ENCODE measurements around the gene PCDHB9. TPM values are rescaled to one million over a fixed set of nuclear protein-coding genes. Genes with fewer than 3 reads are reported as not detected.
"Not testable (repeated sequence)": the region's sequence is repeated elsewhere in the genome, so short reads cannot be mapped to it uniquely, and the experiment has no call there.

The PCDHB9 gene
- total RNA-seq, 1 experiment from 2014 or later, result not detected

DNA sequence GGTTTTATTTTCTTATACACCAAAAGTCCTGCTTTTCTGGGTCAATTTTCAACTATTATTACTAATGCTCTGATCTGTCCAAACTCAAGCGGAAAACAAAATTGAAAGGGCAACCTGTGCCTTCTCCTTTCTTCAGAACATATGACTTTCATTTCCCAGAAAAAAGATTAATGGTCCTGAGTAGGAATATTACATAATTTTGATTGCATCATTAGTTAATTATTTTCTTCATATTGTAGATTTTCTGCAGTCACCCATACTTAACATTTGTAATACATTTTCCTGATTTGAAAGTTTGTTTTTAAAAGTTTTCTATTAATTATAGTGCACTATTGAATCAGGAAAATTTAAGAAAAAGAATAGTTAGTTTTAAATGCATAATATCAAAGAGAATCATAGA, 11.0 kb upstream of the PCDHB9 start:
- ChIA-PET CTCF (no interaction called here), POLR2A (ENCODE audit: unreplicated experiment) (no interaction called here)
- H3K79me2 ChIP-seq (ENCODE audit: low read depth), result no peaks in the 10 kb centered on the region
- no peaks in the 10 kb centered on the region for H3K27me3 ChIP-seq (ENCODE audit: insufficient read depth, low read depth)
- TF ChIP-seq, protein P1, sequence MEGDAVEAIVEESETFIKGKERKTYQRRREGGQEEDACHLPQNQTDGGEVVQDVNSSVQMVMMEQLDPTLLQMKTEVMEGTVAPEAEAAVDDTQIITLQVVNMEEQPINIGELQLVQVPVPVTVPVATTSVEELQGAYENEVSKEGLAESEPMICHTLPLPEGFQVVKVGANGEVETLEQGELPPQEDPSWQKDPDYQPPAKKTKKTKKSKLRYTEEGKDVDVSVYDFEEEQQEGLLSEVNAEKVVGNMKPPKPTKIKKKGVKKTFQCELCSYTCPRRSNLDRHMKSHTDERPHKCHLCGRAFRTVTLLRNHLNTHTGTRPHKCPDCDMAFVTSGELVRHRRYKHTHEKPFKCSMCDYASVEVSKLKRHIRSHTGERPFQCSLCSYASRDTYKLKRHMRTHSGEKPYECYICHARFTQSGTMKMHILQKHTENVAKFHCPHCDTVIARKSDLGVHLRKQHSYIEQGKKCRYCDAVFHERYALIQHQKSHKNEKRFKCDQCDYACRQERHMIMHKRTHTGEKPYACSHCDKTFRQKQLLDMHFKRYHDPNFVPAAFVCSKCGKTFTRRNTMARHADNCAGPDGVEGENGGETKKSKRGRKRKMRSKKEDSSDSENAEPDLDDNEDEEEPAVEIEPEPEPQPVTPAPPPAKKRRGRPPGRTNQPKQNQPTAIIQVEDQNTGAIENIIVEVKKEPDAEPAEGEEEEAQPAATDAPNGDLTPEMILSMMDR (conservative IDR thresholded peaks at IDR 0.05), result no peak
- TF ChIP-seq EZH2 (IDR thresholded peaks at IDR 0.05; ENCODE audit: low read depth), result no peak
- H3K27ac ChIP-seq, result no peak overlapping the region
- DNase-seq, result no peak
- H3K4me2 ChIP-seq, result no peak overlapping the region
- BruUV-seq (replicated peaks), result no TSS peak
- H2AFZ ChIP-seq, result no peak overlapping the region
- no peaks in the 10 kb centered on the region for H4K20me1 ChIP-seq (ENCODE audit: insufficient read depth)
- no peaks in the 10 kb centered on the region for H3K36me3 ChIP-seq (ENCODE audit: low read depth)
- H3K4me3 ChIP-seq, result no peak overlapping the region
- peaks cover 4% of the 10 kb centered on the region; the same call in 1 of the 2 replicates for H3K9me3 ChIP-seq (ENCODE audit: insufficient read depth, low read depth)
- no peaks in the 10 kb centered on the region for H3F3A ChIP-seq (ENCODE audit: insufficient read depth, low read depth)
- no peaks in the 10 kb centered on the region for H3K9me2 ChIP-seq (ENCODE audit: insufficient read depth)
- intact Hi-C loops (cut with micrococcal nuclease; ENCODE audit: unreplicated experiment), result no loop called here
- H3K4me1 ChIP-seq (replicated peaks; ENCODE audit: insufficient read depth), result no peaks in the 10 kb centered on the region

DNA sequence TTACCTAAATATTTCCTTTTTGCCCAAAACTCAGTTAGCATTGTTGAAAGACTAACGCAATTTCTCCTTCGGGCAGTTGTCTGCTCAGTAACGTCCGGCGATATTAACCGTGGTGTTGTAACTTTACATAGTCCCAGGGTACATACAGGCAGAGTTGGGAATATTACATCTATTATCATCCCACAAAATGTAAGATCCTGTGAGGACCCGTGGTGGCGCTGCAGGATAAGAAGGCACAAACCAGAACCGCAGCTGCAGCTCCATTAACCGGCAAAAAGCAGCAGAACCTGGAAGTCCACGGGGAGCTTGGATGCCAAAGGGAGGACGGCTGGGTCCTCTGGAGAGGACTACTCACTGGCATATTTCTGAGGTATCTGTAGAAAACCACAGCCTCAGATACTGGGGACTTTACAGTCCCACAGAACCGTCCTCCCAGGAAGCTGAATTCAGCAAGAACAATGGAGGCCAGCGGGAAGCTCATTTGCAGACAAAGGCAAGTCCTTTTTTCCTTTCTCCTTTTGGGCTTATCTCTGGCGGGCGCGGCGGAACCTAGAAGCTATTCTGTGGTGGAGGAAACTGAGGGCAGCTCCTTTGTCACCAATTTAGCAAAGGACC, 9.3 kb upstream of the PCDHB9 start, which contains the start of gene PCDHB8:
Gene PCDHB8 (plus strand): TSS at position 214 of the 615 bp plus-strand sequence. CDS start 245 bp downstream, at position 459.
- H3K4me2 ChIP-seq; H2AFZ ChIP-seq; H3K4me1 ChIP-seq (replicated peaks; ENCODE audit: insufficient read depth); H3K9me3 ChIP-seq (ENCODE audit: insufficient read depth, low read depth); H3K27ac ChIP-seq; H3F3A ChIP-seq (ENCODE audit: insufficient read depth, low read depth); BruUV-seq (replicated peaks); H4K20me1 ChIP-seq (ENCODE audit: insufficient read depth); CTCF ChIA-PET; H3K4me3 ChIP-seq; H3K36me3 ChIP-seq (ENCODE audit: low read depth); DNase-seq; H3K27me3 ChIP-seq (ENCODE audit: insufficient read depth, low read depth); intact Hi-C loops (cut with micrococcal nuclease; ENCODE audit: unreplicated experiment); H3K79me2 ChIP-seq (ENCODE audit: low read depth); H3K9me2 ChIP-seq (ENCODE audit: insufficient read depth): not testable (repeated sequence)
- POLR2A ChIA-PET (ENCODE audit: unreplicated experiment), result interaction anchor here (0.7 kb wide), 1 partner anchor 22 kb away, joined by 4 read pairs; no protein-coding TSS in a partner anchor

DNA sequence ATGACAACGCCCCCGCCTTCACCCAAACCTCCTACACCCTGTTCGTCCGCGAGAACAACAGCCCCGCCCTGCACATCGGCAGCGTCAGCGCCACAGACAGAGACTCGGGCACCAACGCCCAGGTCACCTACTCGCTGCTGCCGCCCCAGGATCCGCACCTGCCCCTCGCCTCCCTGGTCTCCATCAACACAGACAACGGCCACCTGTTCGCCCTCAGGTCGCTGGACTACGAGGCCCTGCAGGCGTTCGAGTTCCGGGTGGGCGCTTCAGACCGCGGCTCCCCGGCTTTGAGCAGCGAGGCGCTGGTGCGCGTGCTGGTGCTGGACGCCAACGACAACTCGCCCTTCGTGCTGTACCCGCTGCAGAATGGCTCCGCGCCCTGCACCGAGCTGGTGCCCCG, 7.6 kb upstream of the PCDHB9 start:
- POLR2A ChIA-PET (ENCODE audit: unreplicated experiment), result interaction anchor here (0.6 kb wide), 1 partner anchor 72 kb away, joined by 10 read pairs; no protein-coding TSS in a partner anchor
- H3K9me3 ChIP-seq (ENCODE audit: insufficient read depth, low read depth); DNase-seq; H3K4me2 ChIP-seq; BruUV-seq (replicated peaks); H3K79me2 ChIP-seq (ENCODE audit: low read depth); H4K20me1 ChIP-seq (ENCODE audit: insufficient read depth); intact Hi-C loops (cut with micrococcal nuclease; ENCODE audit: unreplicated experiment); H3K9me2 ChIP-seq (ENCODE audit: insufficient read depth); H3F3A ChIP-seq (ENCODE audit: insufficient read depth, low read depth); H2AFZ ChIP-seq; H3K4me1 ChIP-seq (replicated peaks; ENCODE audit: insufficient read depth); H3K36me3 ChIP-seq (ENCODE audit: low read depth); H3K27me3 ChIP-seq (ENCODE audit: insufficient read depth, low read depth); H3K4me3 ChIP-seq; H3K27ac ChIP-seq; CTCF ChIA-PET: not testable (repeated sequence)

DNA sequence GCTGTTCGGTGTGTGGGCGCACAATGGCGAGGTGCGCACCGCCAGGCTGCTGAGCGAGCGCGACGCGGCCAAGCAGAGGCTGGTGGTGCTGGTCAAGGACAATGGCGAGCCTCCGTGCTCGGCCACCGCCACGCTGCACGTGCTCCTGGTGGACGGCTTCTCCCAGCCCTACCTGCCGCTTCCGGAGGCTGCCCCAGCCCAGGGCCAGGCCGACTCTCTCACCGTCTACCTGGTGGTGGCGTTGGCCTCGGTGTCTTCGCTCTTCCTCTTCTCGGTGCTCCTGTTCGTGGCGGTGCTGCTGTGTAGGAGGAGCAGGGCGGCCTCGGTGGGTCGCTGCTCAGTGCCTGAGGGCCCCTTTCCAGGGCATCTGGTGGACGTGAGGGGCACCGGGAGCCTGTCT, 7.1 kb upstream of the PCDHB9 start:
- H3K4me3 ChIP-seq; H3K27me3 ChIP-seq (ENCODE audit: insufficient read depth, low read depth); H3K27ac ChIP-seq; H3K4me1 ChIP-seq (replicated peaks; ENCODE audit: insufficient read depth); H3K9me2 ChIP-seq (ENCODE audit: insufficient read depth); H3K36me3 ChIP-seq (ENCODE audit: low read depth); H3F3A ChIP-seq (ENCODE audit: insufficient read depth, low read depth); H3K4me2 ChIP-seq; H3K9me3 ChIP-seq (ENCODE audit: insufficient read depth, low read depth); H3K79me2 ChIP-seq (ENCODE audit: low read depth); H4K20me1 ChIP-seq (ENCODE audit: insufficient read depth); CTCF ChIA-PET; H2AFZ ChIP-seq; BruUV-seq (replicated peaks); DNase-seq: not testable (repeated sequence)
- POLR2A ChIA-PET (ENCODE audit: unreplicated experiment), result interaction anchor here (0.6 kb wide), 1 partner anchor 72 kb away, joined by 10 read pairs; no protein-coding TSS in a partner anchor
- intact Hi-C loops (cut with micrococcal nuclease; ENCODE audit: unreplicated experiment), result loop anchor here (10.0 kb wide), 1 partner anchor 95 kb away; no protein-coding TSS in a partner anchor
